Neural progenitor cell (in vitro differentiated cells): ENCODE data around the gene TTC38. TPM values are rescaled to one million over a fixed set of nuclear protein-coding genes. Genes with fewer than 3 reads are reported as not detected.

Source experiments
- DNase-seq: peaks from one replicate; pipeline ENCODE4 v3.0.0-alpha.2; 2016; ENCODE audit warnings: low spot score
- H2AFZ ChIP-seq: fragments of 200-600 bp; sonication (generic); replicated peaks from 2 replicates; pipeline ENCODE4 v1.6.1; 2016; ENCODE audit warnings: antibody characterized with exemption
- H3F3A ChIP-seq: fragments of 200-600 bp; sonication (generic); 2 replicates; pipeline ENCODE4 v1.6.1; 2016; ENCODE audit warnings: antibody characterized with exemption, low read depth
- H3K27ac ChIP-seq: fragments of 200-600 bp; sonication (generic); 2 replicates; pipeline ENCODE4 v1.5.1; 2016; ENCODE audit warnings: mild to moderate bottlenecking
- H3K27me3 ChIP-seq: fragments of 200-600 bp; sonication (generic); 2 replicates; pipeline ENCODE4 v1.6.1; 2016; ENCODE audit warnings: mild to moderate bottlenecking, moderate library complexity
- H3K36me3 ChIP-seq: fragments of 200-600 bp; sonication (generic); 2 replicates; pipeline ENCODE4 v1.5.1; 2016
- H3K4me1 ChIP-seq: fragments of 200-600 bp; sonication (generic); 2 replicates; pipeline ENCODE4 v1.6.1; 2016; ENCODE audit warnings: mixed run types
- H3K4me2 ChIP-seq: fragments of 200-600 bp; sonication (generic); 2 replicates; pipeline ENCODE4 v1.6.1; 2016
- H3K4me3 ChIP-seq: fragments of 200-600 bp; sonication (generic); 2 replicates; pipeline ENCODE4 v1.5.1; 2016
- H3K79me2 ChIP-seq: fragments of 200-600 bp; sonication (generic); 2 replicates; pipeline ENCODE4 v1.6.1; 2016; ENCODE audit warnings: low read depth
- H3K9ac ChIP-seq: fragments of 200-600 bp; sonication (generic); 2 replicates; pipeline ENCODE4 v1.6.1; 2016
- H3K9me3 ChIP-seq: fragments of 200-600 bp; sonication (generic); 2 replicates; pipeline ENCODE4 v1.5.1; 2016; ENCODE audit warnings: low read depth
- H4K20me1 ChIP-seq: fragments of 200-600 bp; sonication (generic); 2 replicates; pipeline ENCODE4 v1.6.1; 2016; ENCODE audit warnings: low read depth
- H3K27ac Mint-ChIP-seq: 3 replicates; pipeline ENCODE4 v1.8.0; 2021; ENCODE audit warnings: mixed read lengths
- H3K27me3 Mint-ChIP-seq: 2 replicates; pipeline ENCODE4 v1.8.0; 2022; ENCODE audit warnings: low read depth, mild to moderate bottlenecking, inconsistent platforms, moderate library complexity, mixed read lengths; ENCODE audit not compliant: insufficient read depth
- H3K36me3 Mint-ChIP-seq: 3 replicates; pipeline ENCODE4 v1.8.0; 2021; ENCODE audit warnings: mixed read lengths
- H3K4me1 Mint-ChIP-seq: 3 replicates; pipeline ENCODE4 v1.8.0; 2021; ENCODE audit warnings: mixed read lengths
- H3K4me3 Mint-ChIP-seq: 3 replicates; pipeline ENCODE4 v1.8.0; 2021; ENCODE audit warnings: mild to moderate bottlenecking, moderate library complexity, mixed read lengths
- H3K9me3 Mint-ChIP-seq: 3 replicates; pipeline ENCODE4 v1.8.0; 2020; ENCODE audit warnings: mixed read lengths
- CTCF ChIP-seq: fragments of 200-600 bp; sonication (generic); IDR thresholded peaks from 2 replicates; pipeline ENCODE4 v1.5.1; 2017; ENCODE audit warnings: antibody characterized with exemption, mild to moderate bottlenecking
- EZH2 ChIP-seq: fragments of 200-600 bp; sonication (generic); IDR thresholded peaks from 2 replicates; pipeline ENCODE4 v1.6.1; 2017; ENCODE audit warnings: antibody characterized with exemption, mild to moderate bottlenecking, moderate library complexity
- EZH2phosphoT487 ChIP-seq: fragments of 200-600 bp; sonication (generic); IDR thresholded peaks from 2 replicates; pipeline ENCODE4 v1.6.1; 2017; ENCODE audit warnings: antibody characterized with exemption
- total RNA-seq: library from RNA; depleted of rRNA; stranded (reverse); fragments of >200 nt; gene quantifications from 2 replicates; pipeline ENCODE4 v1.2.3, GENCODE V29; 2015; ENCODE audit warnings: low replicate concordance

The TTC38 gene
- total RNA-seq, 1 donor from 2014 or later = 41.0 TPM

- no peaks in the 10 kb centered on the region for H3K9me3 Mint-ChIP-seq
- H3K4me1 Mint-ChIP-seq = peaks cover 6% of the 10 kb centered on the region
- no peak for DNase-seq
- Histone ChIP-seq H3K27ac (no peak overlapping the region), H3K4me1 (no peaks in the 10 kb centered on the region), H4K20me1 (no peaks in the 10 kb centered on the region), H3K27me3 (no peaks in the 10 kb centered on the region), H3K9me3 (no peaks in the 10 kb centered on the region), H3K4me2 (no peak overlapping the region), H3K9ac (no peak overlapping the region), H2AFZ (no peak overlapping the region), H3F3A (no peaks in the 10 kb centered on the region), H3K79me2 (no peaks in the 10 kb centered on the region), H3K36me3 (no peaks in the 10 kb centered on the region), H3K4me3 (no peak overlapping the region)
- H3K4me3 Mint-ChIP-seq = no peak overlapping the region
- peaks cover 4% of the 10 kb centered on the region for H3K27me3 Mint-ChIP-seq
- H3K36me3 Mint-ChIP-seq = peaks cover 23% of the 10 kb centered on the region
- no peak overlapping the region for H3K27ac Mint-ChIP-seq
- TF ChIP-seq CTCF (no peak), EZH2 (no peak), EZH2phosphoT487 (no peak)
These were observed 5.8 kb downstream of the TTC38 start for GRCh38 chr22:46273432-46274148.

- no peak overlapping the region for H3K4me3 Mint-ChIP-seq
- no peak for DNase-seq
These were observed 6.6 kb downstream of the TTC38 start for GRCh38 chr22:46274381-46274780.

GRCh38 chr22:46275455-46276122, 7.8 kb downstream of the TTC38 start:
- no peak for TF ChIP-seq EZH2
- no peak for TF ChIP-seq CTCF
- no peak for TF ChIP-seq EZH2phosphoT487
- H3K27ac Mint-ChIP-seq = no peak overlapping the region

More at GRCh38 chr22:46274381-46274780, 6.6 kb downstream of the TTC38 start:
- Mint-ChIP-seq H3K36me3 (peaks cover 23% of the 10 kb centered on the region), H3K27me3 (peaks cover 4% of the 10 kb centered on the region), H3K4me1 (peaks cover 3% of the 10 kb centered on the region), H3K27ac (no peak overlapping the region), H3K9me3 (no peaks in the 10 kb centered on the region)
- H3K9me3 ChIP-seq = no peaks in the 10 kb centered on the region
- no peak overlapping the region for H3K4me3 ChIP-seq
- H2AFZ ChIP-seq = no peak overlapping the region
- H3K79me2 ChIP-seq = no peaks in the 10 kb centered on the region
- H3F3A ChIP-seq = no peaks in the 10 kb centered on the region
- no peaks in the 10 kb centered on the region for H3K27me3 ChIP-seq
- no peaks in the 10 kb centered on the region for H3K4me1 ChIP-seq
- TF ChIP-seq EZH2phosphoT487 (no peak), CTCF (no peak), EZH2 (no peak)
- H4K20me1 ChIP-seq = no peaks in the 10 kb centered on the region
- H3K4me2 ChIP-seq = no peak overlapping the region
- no peaks in the 10 kb centered on the region for H3K36me3 ChIP-seq
- H3K27ac ChIP-seq = no peak overlapping the region
- H3K9ac ChIP-seq = no peak overlapping the region

More at GRCh38 chr22:46275455-46276122, 7.8 kb downstream of the TTC38 start:
- Mint-ChIP-seq H3K4me3 (no peak overlapping the region), H3K36me3 (peaks cover 23% of the 10 kb centered on the region), H3K9me3 (no peaks in the 10 kb centered on the region), H3K4me1 (no peaks in the 10 kb centered on the region), H3K27me3 (peaks cover 4% of the 10 kb centered on the region)
- no peak overlapping the region for H3K9ac ChIP-seq
- H3K36me3 ChIP-seq = no peaks in the 10 kb centered on the region
- no peak overlapping the region for H3K4me2 ChIP-seq
- DNase-seq = no peak
- no peaks in the 10 kb centered on the region for H3K79me2 ChIP-seq
- no peaks in the 10 kb centered on the region for H3K9me3 ChIP-seq
- H3K27ac ChIP-seq = no peak overlapping the region
- no peaks in the 10 kb centered on the region for H3K27me3 ChIP-seq
- no peaks in the 10 kb centered on the region for H4K20me1 ChIP-seq
- H3K4me1 ChIP-seq = no peaks in the 10 kb centered on the region
- H3F3A ChIP-seq = no peaks in the 10 kb centered on the region
- no peak overlapping the region for H2AFZ ChIP-seq
- H3K4me3 ChIP-seq = no peak overlapping the region
